SK-N-SH (cell line): ENCODE measurements around the gene KCTD12. TPM values are rescaled to one million over a fixed set of nuclear protein-coding genes. Genes with fewer than 3 reads are reported as not detected.

Experiments
- CTCF ChIA-PET: fragments of 300-600, 350-600 bp; formaldehyde crosslinking; extraction: SDS; loops from one replicate; lab custom pipeline; 2021; lab: Yijun Ruan, JAX
- POLR2A ChIA-PET: fragments of 350-600 bp; sonication (Branson Sonifier 250); formaldehyde crosslinking; extraction: SDS; loops from one replicate; lab custom pipeline; 2020; ENCODE audit warnings: antibody characterized with exemption, inconsistent platforms; lab: Yijun Ruan, JAX
- DNase-seq: peaks from one replicate; pipeline ENCODE4 v3.0.0; 2012
- H2AFZ ChIP-seq: fragments of 200-600 bp; sonication (generic); 2 replicates; pipeline ENCODE4 v1.8.1; 2016; ENCODE audit warnings: antibody characterized with exemption, mild to moderate bottlenecking, low read depth
- H3F3A ChIP-seq: fragments of 200-600 bp; sonication (generic); replicated peaks from 2 replicates; pipeline ENCODE3; 2016; ENCODE audit warnings: antibody characterized with exemption, mild to moderate bottlenecking; ENCODE audit not compliant: insufficient read depth
- H3K27ac ChIP-seq, 2 experiments: fragments of 200-500 bp in 1 of 2; fragments of 200-600 bp in 1 of 2; sonication (Bioruptor generic) in 1 of 2; sonication (generic), shearing (Covaris generic) in 1 of 2; 2 replicates each; pipeline versions ENCODE4 v1.5.1 to v1.6.1; 2014 to 2016; ENCODE audit warnings: low read depth in 2 of 2, inconsistent platforms in 1 of 2, low read length in 1 of 2, mild to moderate bottlenecking in 1 of 2, mixed read lengths in 1 of 2
- H3K27me3 ChIP-seq: fragments of 200-600 bp; sonication (generic), shearing (Covaris generic); 2 replicates; pipeline ENCODE4 v1.6.1; 2016; ENCODE audit warnings: mixed run types; ENCODE audit not compliant: insufficient read depth
- H3K36me3 ChIP-seq, 2 experiments: fragments of 200-500 bp in 1 of 2; fragments of 200-600 bp in 1 of 2; sonication (Bioruptor generic) in 1 of 2; sonication (generic) in 1 of 2; replicated peaks in 1 of 2; 2 replicates each; pipeline versions ENCODE3 to v1.5.1; 2014 to 2016; ENCODE audit warnings: low read length in 1 of 2, mild to moderate bottlenecking in 1 of 2; ENCODE audit not compliant: insufficient read depth in 2 of 2, control insufficient read depth in 1 of 2
- H3K4me1 ChIP-seq, 2 experiments: fragments of 200-500 bp in 1 of 2; fragments of 200-600 bp in 1 of 2; sonication (Bioruptor generic) in 1 of 2; sonication (generic), shearing (Covaris generic) in 1 of 2; 2 replicates each; pipeline versions ENCODE4 v1.5.1 to v1.6.1; 2014 to 2016; ENCODE audit warnings: low read depth in 1 of 2, low read length in 1 of 2, mixed run types in 1 of 2; ENCODE audit not compliant: insufficient read depth in 2 of 2, control insufficient read depth in 1 of 2
- H3K4me2 ChIP-seq: fragments of 200-600 bp; sonication (generic), shearing (Covaris generic); 2 replicates; pipeline ENCODE4 v1.6.1; 2017; ENCODE audit warnings: mixed run types
- H3K4me3 ChIP-seq, 2 experiments: fragments of 200-500 bp in 1 of 2; fragments of 200-600 bp in 1 of 2; sonication (Bioruptor generic) in 1 of 2; sonication (generic), shearing (Covaris generic) in 1 of 2; 2 replicates each; pipeline versions ENCODE4 v1.5.1 to v1.8.1; 2014 to 2016; ENCODE audit warnings: low read depth in 2 of 2, inconsistent platforms in 1 of 2, low read length in 1 of 2, mild to moderate bottlenecking in 1 of 2, mixed read lengths in 1 of 2, moderate library complexity in 1 of 2
- H3K79me2 ChIP-seq: fragments of 200-600 bp; sonication (generic); 2 replicates; pipeline ENCODE4 v1.8.1; 2017; ENCODE audit warnings: mild to moderate bottlenecking; ENCODE audit not compliant: insufficient read depth
- H3K9ac ChIP-seq: fragments of 200-600 bp; sonication (generic); 2 replicates; pipeline ENCODE4 v1.6.1; 2017; ENCODE audit warnings: mixed run types
- H3K9me2 ChIP-seq: fragments of 200-600 bp; sonication (generic); 2 replicates; pipeline ENCODE4 v1.6.1; 2017; ENCODE audit warnings: mixed run types
- H3K9me3 ChIP-seq: fragments of 200-600 bp; sonication (generic); 2 replicates; pipeline ENCODE4 v1.6.1; 2017; ENCODE audit warnings: mixed run types, mild to moderate bottlenecking, moderate library complexity
- H4K20me1 ChIP-seq: fragments of 200-600 bp; sonication (generic); 2 replicates; pipeline ENCODE4 v1.6.1; 2017; ENCODE audit warnings: mild to moderate bottlenecking, mixed run types; ENCODE audit not compliant: insufficient read depth
- CTCF ChIP-seq: fragments of 200-600 bp; sonication (generic); IDR thresholded peaks from 2 replicates; pipeline ENCODE4 v1.6.1; 2017; ENCODE audit warnings: antibody characterized with exemption, mild to moderate bottlenecking, moderate library complexity
- ELF1 ChIP-seq: IDR thresholded peaks from 2 replicates; pipeline ENCODE4 v1.4.0; 2012
- FOXM1 ChIP-seq: IDR thresholded peaks from 2 replicates; pipeline ENCODE4 v1.4.0; 2012; ENCODE audit warnings: low read depth, mild to moderate bottlenecking
- GABPA ChIP-seq: IDR thresholded peaks from 2 replicates; pipeline ENCODE4 v1.4.0; 2012; ENCODE audit warnings: low read depth, mild to moderate bottlenecking
- IRF3 ChIP-seq: fragments of 150-350 bp; IDR thresholded peaks from 2 replicates; pipeline ENCODE4 v1.6.1; 2016; ENCODE audit warnings: mild to moderate bottlenecking, low read depth, low read length
- JUND ChIP-seq: IDR thresholded peaks from 2 replicates; pipeline ENCODE4 v1.4.0; 2012
- MAX ChIP-seq: IDR thresholded peaks from 2 replicates; pipeline ENCODE4 v1.4.0; 2012; ENCODE audit warnings: low read depth
- MXI1 ChIP-seq: IDR thresholded peaks from 2 replicates; pipeline ENCODE4 v1.6.1; 2012; ENCODE audit warnings: mild to moderate bottlenecking, low read depth, low read length, improper control_type of control experiment
- PBX3 ChIP-seq: IDR thresholded peaks from 2 replicates; pipeline ENCODE4; 2012
- REST ChIP-seq: IDR thresholded peaks from 2 replicates; pipeline ENCODE4 v1.6.1; 2012; ENCODE audit warnings: mild to moderate bottlenecking, low read depth, low read length, moderate library complexity
- RFX5 ChIP-seq: IDR thresholded peaks from 2 replicates; pipeline ENCODE4 v1.6.1; 2012; ENCODE audit warnings: mild to moderate bottlenecking, improper control_type of control experiment, low read length
- TCF12 ChIP-seq: IDR thresholded peaks from 2 replicates; pipeline ENCODE4 v1.4.0; 2012
- TEAD4 ChIP-seq: IDR thresholded peaks from 2 replicates; pipeline ENCODE4 v1.4.0; 2012; ENCODE audit warnings: mild to moderate bottlenecking, borderline replicate concordance; ENCODE audit not compliant: insufficient read depth
- USF1 ChIP-seq: IDR thresholded peaks from 2 replicates; pipeline ENCODE4 v1.4.0; 2012; ENCODE audit warnings: low read depth, borderline replicate concordance
- YY1 ChIP-seq: IDR thresholded peaks from 2 replicates; pipeline ENCODE4 v1.4.0; 2012; ENCODE audit warnings: low read depth, mild to moderate bottlenecking
- ZBTB33 ChIP-seq: IDR thresholded peaks from 2 replicates; pipeline ENCODE4 v1.4.0; 2012; ENCODE audit warnings: low read depth, borderline replicate concordance
- WGBS: methylation state at CpG from one replicate; pipeline ENCODE4 v1.1.6; 2017; ENCODE audit warnings: low lambda C conversion rate; 5-methylcytosine and 5-hydroxymethylcytosine counted together
- polyA plus RNA-seq, 3 experiments: library from polyadenylated mRNA; depleted of rRNA; stranded (reverse); fragments of >200 nt; gene quantifications; 2 replicates each; pipeline ENCODE4 v1.2.3, GENCODE V29; 2012

Gene KCTD12
- polyA plus RNA-seq, 1 of the 3 experiments (the other 2 are of a cell fraction) = 1.0 TPM

GRCh38 chr13:76871432-76871831 is 14.8 kb downstream of the KCTD12 start:
- no peaks in the 10 kb centered on the region for H3K27me3 ChIP-seq
- TF ChIP-seq FOXM1 (no peak), IRF3 (no peak), ZBTB33 (no peak), GABPA (no peak), ELF1 (no peak), RFX5 (no peak), YY1 (no peak), JUND (no peak), TEAD4 (no peak), CTCF (no peak), USF1 (no peak)
- H3K9ac ChIP-seq = no peak overlapping the region
- no peaks in the 10 kb centered on the region for H3K36me3 ChIP-seq
- no peaks in the 10 kb centered on the region for H3K9me2 ChIP-seq
- WGBS = 70% methylated on average over 3 of the region's 3 CpGs
- no peaks in the 10 kb centered on the region for H4K20me1 ChIP-seq
- no peak overlapping the region for H3K4me2 ChIP-seq
- no peak overlapping the region for H3K27ac ChIP-seq
- H3K79me2 ChIP-seq = no peaks in the 10 kb centered on the region
- peaks cover 0 to 3% of the 10 kb centered on the region in 2 experiments; a peak in 1 of 4 replicates for H3K4me1 ChIP-seq
- no peak overlapping the region for H2AFZ ChIP-seq
- POLR2A ChIA-PET = no interaction called here
- no peaks in the 10 kb centered on the region for H3K9me3 ChIP-seq
- H3K4me3 ChIP-seq = no peak overlapping the region
- CTCF ChIA-PET = no interaction called here
- DNase-seq = no peak
- H3F3A ChIP-seq = no peaks in the 10 kb centered on the region

GRCh38 chr13:76868371-76868770 is 17.8 kb downstream of the KCTD12 start:
- Histone ChIP-seq H3K9me2 (no peaks in the 10 kb centered on the region), H3K27me3 (no peaks in the 10 kb centered on the region), H3K4me2 (no peak overlapping the region), H4K20me1 (no peaks in the 10 kb centered on the region), H2AFZ (no peak overlapping the region), H3K4me1 (peaks cover 0 to 5% of the 10 kb centered on the region in 2 experiments; a peak in 1 of 4 replicates), H3K9ac (no peak overlapping the region), H3F3A (no peaks in the 10 kb centered on the region), H3K4me3 (no peak overlapping the region), H3K9me3 (no peaks in the 10 kb centered on the region), H3K36me3 (no peaks in the 10 kb centered on the region), H3K79me2 (no peaks in the 10 kb centered on the region), H3K27ac (peak overlapping the region in 1 of 2 experiments; percentile 4; a peak in 2 of 4 replicates)
- ChIA-PET CTCF (interaction anchor here (1.5 kb wide), 1 partner anchor 10 kb away, joined by 4 read pairs; no protein-coding TSS in a partner anchor), POLR2A (no interaction called here)
- no peak for DNase-seq
- TF ChIP-seq PBX3 = no peak
- TF ChIP-seq MXI1 = no peak
- TF ChIP-seq JUND = no peak
- no peak for TF ChIP-seq REST
- no peak for TF ChIP-seq USF1
- no peak for TF ChIP-seq TCF12
- no peak for TF ChIP-seq MAX
- TF ChIP-seq RFX5 = no peak
